GM12878 (cell line): ENCODE data around the gene CCT4. TPM values are rescaled to one million over a fixed set of nuclear protein-coding genes. Genes with fewer than 3 reads are reported as not detected.

Experiments used
- ATAC-seq: fragments of 200-7000 bp; cut with Tn5 transposase; 3 replicates; pipeline ENCODE4 v1.9.1; 2020; ENCODE audit warnings: mild to moderate bottlenecking, moderate library complexity
- BruUV-seq: library from RNA; stranded (reverse); fragments of 400-500 nt; replicated peaks from 2 replicates; lab custom pipeline; 2021; lab: Mats Ljungman, UMichigan
- CTCF ChIA-PET: fragments of 300-600 bp; sonication (Branson Sonifier 250); formaldehyde crosslinking; extraction: SDS; loops from one replicate; lab custom pipeline; 2021; ENCODE audit warnings: inconsistent platforms; lab: Yijun Ruan, JAX
- POLR2A ChIA-PET: fragments of 350-600 bp; formaldehyde crosslinking; extraction: SDS; loops from one replicate; lab custom pipeline; 2021; ENCODE audit warnings: inconsistent platforms; lab: Charles Lee
- RAD21 ChIA-PET: fragments of 300-600 bp; sonication (Branson Sonifier 250); formaldehyde crosslinking; loops from one replicate; lab custom pipeline; 2023; ENCODE audit warnings: antibody characterized with exemption; ENCODE audit not compliant: unreplicated experiment; lab: Charles Lee
- SMC1A ChIA-PET: fragments of 300-600 bp; sonication (Branson Sonifier 250); formaldehyde crosslinking; loops from one replicate; lab custom pipeline; 2023; ENCODE audit not compliant: unreplicated experiment, uncharacterized antibody; lab: Charles Lee
- DNase-seq: peaks from one replicate; pipeline ENCODE4 v3.0.0-alpha.2; 2011; ENCODE audit warnings: low read depth, low spot score
- FAIRE-seq: peaks from 3 replicates; lab custom pipeline; 2011; peaks lifted over from hg19 to GRCh38; lab: Jason Lieb, UNC
- H2AFZ ChIP-seq: 2 replicates; pipeline ENCODE4 v1.6.0; 2011; ENCODE audit warnings: low read depth, low read length, control low read depth; ENCODE audit not compliant: control insufficient read depth
- H3K27ac ChIP-seq: 2 replicates; pipeline ENCODE4 v1.5.1; 2011; ENCODE audit warnings: control low read depth; ENCODE audit not compliant: control insufficient read depth, insufficient read depth
- H3K27me3 ChIP-seq, 2 experiments: replicated peaks in 1 of 2; 2 replicates each; pipeline versions ENCODE4 v1.6.0 to v1.6.1; 2011; ENCODE audit warnings: low read length in 1 of 2; ENCODE audit not compliant: control insufficient read depth in 2 of 2, insufficient read depth in 2 of 2
- H3K36me3 ChIP-seq, 2 experiments: 2 replicates each; pipeline ENCODE4 v1.5.1; 2011; ENCODE audit warnings: low read length in 1 of 2; ENCODE audit not compliant: control insufficient read depth in 2 of 2, insufficient read depth in 2 of 2
- H3K4me1 ChIP-seq: 2 replicates; pipeline ENCODE4 v1.6.1; 2011; ENCODE audit warnings: mild to moderate bottlenecking, low read length, moderate library complexity, mixed read lengths; ENCODE audit not compliant: control insufficient read depth, insufficient read depth
- H3K4me2 ChIP-seq: 2 replicates; pipeline ENCODE4 v1.6.0; 2011; ENCODE audit warnings: control low read depth; ENCODE audit not compliant: control insufficient read depth, insufficient read depth
- H3K4me3 ChIP-seq: fragments of 200-600 bp; sonication (generic); 2 replicates; pipeline ENCODE4 v1.5.1; 2016
- H3K79me2 ChIP-seq: 2 replicates; pipeline ENCODE4 v1.6.0; 2011; ENCODE audit warnings: low read length; ENCODE audit not compliant: control insufficient read depth, insufficient read depth
- H3K9ac ChIP-seq: 2 replicates; pipeline ENCODE4 v1.8.0; 2011; ENCODE audit warnings: low read length, control low read depth, mixed read lengths; ENCODE audit not compliant: control insufficient read depth, insufficient read depth
- H3K9me3 ChIP-seq: replicated peaks from 3 replicates; pipeline ENCODE4 v1.5.1; 2011; ENCODE audit warnings: mild to moderate bottlenecking, low read length; ENCODE audit not compliant: control insufficient read depth, insufficient read depth
- H4K20me1 ChIP-seq: 2 replicates; pipeline ENCODE4 v1.6.0; 2011; ENCODE audit not compliant: control insufficient read depth, insufficient read depth
- ASH2L ChIP-seq: fragments of 300-600, 200-600 bp; sonication (generic); IDR thresholded peaks from 2 replicates; pipeline ENCODE4 v1.6.1; 2017; ENCODE audit warnings: low read depth, mild to moderate bottlenecking, borderline replicate concordance
- CBX3 ChIP-seq: fragments of 200-600 bp; sonication (generic); IDR thresholded peaks from 2 replicates; pipeline ENCODE4 v1.6.1; 2016; ENCODE audit warnings: low read depth, borderline replicate concordance
- CEBPB ChIP-seq, 2 experiments: fragments of 150-350 bp in 1 of 2; IDR thresholded peaks; 2 replicates each; pipeline ENCODE4 v1.6.1; 2012 to 2014; ENCODE audit warnings: low read depth in 2 of 2, low read length in 2 of 2, borderline replicate concordance in 1 of 2, inconsistent platforms in 1 of 2
- CREB1 ChIP-seq: IDR thresholded peaks from 2 replicates; pipeline ENCODE4 v1.6.1; 2012; ENCODE audit warnings: low read depth, mild to moderate bottlenecking, inconsistent platforms
- EGR1 ChIP-seq, 2 experiments: IDR thresholded peaks; 1 replicate in 1 of 2; 2 replicates in 1 of 2; pipeline ENCODE4 v1.6.1; 2011 to 2012; ENCODE audit warnings: low read depth in 2 of 2, low read length in 2 of 2, borderline replicate concordance in 1 of 2, mild to moderate bottlenecking in 1 of 2, moderate library complexity in 1 of 2
- ESRRA ChIP-seq: IDR thresholded peaks from 2 replicates; pipeline ENCODE4 v1.6.1; 2012; ENCODE audit warnings: mild to moderate bottlenecking, low read length, improper control_type of control experiment
- IKZF1 ChIP-seq: fragments of 450-650 bp; conservative IDR thresholded peaks from 2 replicates; pipeline ENCODE4 v1.6.1; 2017; ENCODE audit warnings: antibody characterized with exemption, mild to moderate bottlenecking
- JUNB ChIP-seq: IDR thresholded peaks from 2 replicates; pipeline ENCODE4 v1.6.1; 2016; ENCODE audit warnings: antibody characterized with exemption, mild to moderate bottlenecking
- KAT2A ChIP-seq: conservative IDR thresholded peaks from 2 replicates; pipeline ENCODE4 v1.6.1; 2011; ENCODE audit warnings: low read depth, low read length; ENCODE audit not compliant: control insufficient read depth
- NFYB ChIP-seq: IDR thresholded peaks from 2 replicates; pipeline ENCODE4 v1.6.1; 2011; ENCODE audit warnings: low read depth, mild to moderate bottlenecking, low read length, improper control_type of control experiment, moderate library complexity; ENCODE audit not compliant: insufficient read depth
- NRF1 ChIP-seq: conservative IDR thresholded peaks from 2 replicates; pipeline ENCODE4 v1.6.1; 2011; ENCODE audit warnings: mild to moderate bottlenecking, low read depth, low read length, improper control_type of control experiment
- POLR2A ChIP-seq: IDR thresholded peaks from 2 replicates; pipeline ENCODE4 v1.6.1; 2011; ENCODE audit warnings: low read depth, mild to moderate bottlenecking, low read length
- RBBP5 ChIP-seq: fragments of 200-600 bp; sonication (generic); conservative IDR thresholded peaks from 2 replicates; pipeline ENCODE4 v1.6.1; 2016
- STAT1 ChIP-seq: fragments of 450-650 bp; conservative IDR thresholded peaks from 2 replicates; pipeline ENCODE4 v1.6.1; 2014; ENCODE audit warnings: antibody characterized with exemption, mild to moderate bottlenecking
- SUPT20H ChIP-seq: IDR thresholded peaks from 2 replicates; pipeline ENCODE4 v1.6.1; 2011; ENCODE audit warnings: low read depth, mild to moderate bottlenecking, low read length, moderate library complexity, borderline replicate concordance; ENCODE audit not compliant: control insufficient read depth
- ZZZ3 ChIP-seq: IDR thresholded peaks from 2 replicates; pipeline ENCODE4 v1.6.1; 2011; ENCODE audit warnings: low read depth; ENCODE audit not compliant: control insufficient read depth, insufficient read length
- WGBS: methylation state at CpG from one replicate; pipeline ENCODE4 v1.1.6; 2016; ENCODE audit warnings: low lambda C conversion rate; ENCODE audit not compliant: insufficient replicate concordance, insufficient coverage; ENCODE audit errors: missing lambda C conversion rate; 5-methylcytosine and 5-hydroxymethylcytosine counted together
- in situ Hi-C: fragments of 300-500 bp; cut with MboI; formaldehyde crosslinking; loops from 9 replicates; pipeline ENCODE4 v1.14.3; 2018; ENCODE audit warnings: mixed read lengths
- intact Hi-C: fragments of 100-400 bp; cut with micrococcal nuclease; formaldehyde crosslinking; loops from one replicate; pipeline ENCODE4 v1.14.2; 2022; ENCODE audit not compliant: unreplicated experiment
- polyA plus RNA-seq, 11 experiments: library from polyadenylated mRNA; depleted of rRNA in 4 of 11; unstranded in 6 of 11; stranded (reverse) in 5 of 11; fragments of >200 nt; fragmentation: Nextera tagmentation in 4 of 11; fragmentation: Illumina TruSeq in 1 of 11; extraction: Ambion mirVana in 4 of 11; extraction: Trizol in 1 of 11; gene quantifications; 1 replicate in 1 of 11; 2 replicates in 10 of 11; pipeline versions ENCODE4 v1.2.1 to v1.2.3, GENCODE V29; 2011 to 2016; ENCODE audit warnings: inconsistent platforms in 2 of 11, missing spikeins in 2 of 11, low read depth in 1 of 11
- total RNA-seq, 4 experiments: library from RNA; depleted of rRNA in 3 of 4; stranded (reverse); fragments of >200 nt in 3 of 4; fragmentation: Illumina TruSeq in 1 of 4; extraction: Trizol in 1 of 4; gene quantifications; 2 replicates each; pipeline versions ENCODE4 v1.2.1 to v1.2.3, GENCODE V29; 2013 to 2021
- TF ChIP-seq, protein P1 (sequence below): fragments of 450-650 bp; conservative IDR thresholded peaks from 2 replicates; pipeline ENCODE4 v1.6.1; 2017; ENCODE audit warnings: mild to moderate bottlenecking, moderate library complexity
- TF ChIP-seq, protein P2 (sequence below): fragments of 450-650 bp; formaldehyde crosslinking; IDR thresholded peaks from 2 replicates; pipeline ENCODE4 v1.5.0; 2022; ENCODE audit warnings: mild to moderate bottlenecking, missing genetic modification characterization
- TF ChIP-seq, protein P3 (sequence below): IDR thresholded peaks from 2 replicates; pipeline ENCODE4 v1.6.1; 2011; ENCODE audit warnings: borderline replicate concordance, low read depth, mild to moderate bottlenecking, moderate library complexity, mixed read lengths, low read length; ENCODE audit not compliant: insufficient read depth; ENCODE audit errors: extremely low read length

CCT4 gene
- total and polyA plus RNA-seq, 10 of the 15 experiments (the other 5 are each of a cell fraction or from before 2014, with no cell fraction given) = 76.6 to 320 (median 211) TPM

DNA sequence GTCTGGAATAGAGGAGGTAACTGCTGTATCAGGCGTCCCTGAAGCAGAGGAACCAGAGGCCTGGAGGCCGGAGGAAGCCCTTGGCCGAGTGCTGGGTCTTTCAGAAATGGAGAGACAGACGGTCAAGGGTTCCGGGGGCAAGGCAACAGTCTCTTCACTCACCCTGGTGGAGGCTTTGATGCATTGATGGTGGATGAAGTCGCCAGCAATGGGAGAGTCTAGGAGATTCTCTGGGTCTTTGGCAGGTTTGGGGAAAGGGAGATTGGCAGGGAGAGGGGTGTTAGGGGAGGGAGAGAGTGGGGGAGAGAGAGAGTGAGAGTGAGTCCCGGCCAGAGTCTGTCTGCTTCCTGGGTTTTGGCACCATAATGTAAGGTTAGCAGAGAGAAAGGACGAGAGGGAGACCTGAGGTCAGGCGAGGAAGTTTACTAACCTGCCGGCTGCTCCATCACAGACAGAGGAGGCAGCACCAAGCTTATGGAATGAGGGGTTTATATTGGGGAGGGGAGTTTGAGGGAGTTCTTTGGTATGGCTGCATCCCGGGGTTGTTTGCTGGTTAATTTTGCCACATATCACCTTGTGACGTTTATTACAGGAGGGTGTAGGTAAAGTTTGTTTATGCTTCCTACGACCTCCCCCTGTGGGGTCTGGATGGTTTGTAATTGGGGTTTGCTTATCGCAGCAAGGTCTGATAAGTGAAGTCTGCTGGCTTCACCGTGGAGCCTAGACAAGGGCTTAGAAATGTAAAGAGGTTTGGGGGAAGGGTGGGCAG lies 36.6 kb upstream of the CCT4 start:
- Histone ChIP-seq H3K27ac (no peak overlapping the region), H4K20me1 (no peaks in the 10 kb centered on the region), H3K9ac (no peak overlapping the region), H3K4me2 (no peak overlapping the region), H3K79me2 (no peaks in the 10 kb centered on the region), H3K36me3 (no peaks in the 10 kb centered on the region; a peak in 1 of 4 replicates), H2AFZ (no peak overlapping the region), H3K9me3 (no peaks in the 10 kb centered on the region), H3K4me1 (no peaks in the 10 kb centered on the region), H3K4me3 (no peak overlapping the region), H3K27me3 (no peaks in the 10 kb centered on the region)
- FAIRE-seq (no peak), ATAC-seq (no peak), DNase-seq (no peak)
- in situ Hi-C loops (no loop called here), intact Hi-C loops (no loop called here)
- BruUV-seq = no TSS peak
- POLR2A ChIA-PET = no interaction called here
- SMC1A ChIA-PET = no interaction called here
- CTCF ChIA-PET = no interaction called here
- WGBS = 89% methylated on average over 15 of the region's 15 CpGs
- RAD21 ChIA-PET = no interaction called here
- TF ChIP-seq ESRRA (no peak), JUNB (no peak), IKZF1 (no peak), SUPT20H (no peak), EGR1 (IDR thresholded peaks at IDR 0.05; ENCODE audit: borderline replicate concordance in 1 of 2, low read depth in 2 of 2, low read length in 2 of 2) (no peak), CEBPB (IDR thresholded peaks at IDR 0.05; ENCODE audit: borderline replicate concordance in 1 of 2, low read depth in 2 of 2, low read length in 2 of 2) (no peak), POLR2A (no peak), STAT1 (no peak), CREB1 (no peak), ASH2L (no peak), ZZZ3 (no peak), CBX3 (no peak), NRF1 (no peak), NFYB (no peak), KAT2A (no peak), RBBP5 (no peak)
- TF ChIP-seq, protein P1, sequence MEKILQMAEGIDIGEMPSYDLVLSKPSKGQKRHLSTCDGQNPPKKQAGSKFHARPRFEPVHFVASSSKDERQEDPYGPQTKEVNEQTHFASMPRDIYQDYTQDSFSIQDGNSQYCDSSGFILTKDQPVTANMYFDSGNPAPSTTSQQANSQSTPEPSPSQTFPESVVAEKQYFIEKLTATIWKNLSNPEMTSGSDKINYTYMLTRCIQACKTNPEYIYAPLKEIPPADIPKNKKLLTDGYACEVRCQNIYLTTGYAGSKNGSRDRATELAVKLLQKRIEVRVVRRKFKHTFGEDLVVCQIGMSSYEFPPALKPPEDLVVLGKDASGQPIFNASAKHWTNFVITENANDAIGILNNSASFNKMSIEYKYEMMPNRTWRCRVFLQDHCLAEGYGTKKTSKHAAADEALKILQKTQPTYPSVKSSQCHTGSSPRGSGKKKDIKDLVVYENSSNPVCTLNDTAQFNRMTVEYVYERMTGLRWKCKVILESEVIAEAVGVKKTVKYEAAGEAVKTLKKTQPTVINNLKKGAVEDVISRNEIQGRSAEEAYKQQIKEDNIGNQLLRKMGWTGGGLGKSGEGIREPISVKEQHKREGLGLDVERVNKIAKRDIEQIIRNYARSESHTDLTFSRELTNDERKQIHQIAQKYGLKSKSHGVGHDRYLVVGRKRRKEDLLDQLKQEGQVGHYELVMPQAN = no peak
- TF ChIP-seq, protein P2, sequence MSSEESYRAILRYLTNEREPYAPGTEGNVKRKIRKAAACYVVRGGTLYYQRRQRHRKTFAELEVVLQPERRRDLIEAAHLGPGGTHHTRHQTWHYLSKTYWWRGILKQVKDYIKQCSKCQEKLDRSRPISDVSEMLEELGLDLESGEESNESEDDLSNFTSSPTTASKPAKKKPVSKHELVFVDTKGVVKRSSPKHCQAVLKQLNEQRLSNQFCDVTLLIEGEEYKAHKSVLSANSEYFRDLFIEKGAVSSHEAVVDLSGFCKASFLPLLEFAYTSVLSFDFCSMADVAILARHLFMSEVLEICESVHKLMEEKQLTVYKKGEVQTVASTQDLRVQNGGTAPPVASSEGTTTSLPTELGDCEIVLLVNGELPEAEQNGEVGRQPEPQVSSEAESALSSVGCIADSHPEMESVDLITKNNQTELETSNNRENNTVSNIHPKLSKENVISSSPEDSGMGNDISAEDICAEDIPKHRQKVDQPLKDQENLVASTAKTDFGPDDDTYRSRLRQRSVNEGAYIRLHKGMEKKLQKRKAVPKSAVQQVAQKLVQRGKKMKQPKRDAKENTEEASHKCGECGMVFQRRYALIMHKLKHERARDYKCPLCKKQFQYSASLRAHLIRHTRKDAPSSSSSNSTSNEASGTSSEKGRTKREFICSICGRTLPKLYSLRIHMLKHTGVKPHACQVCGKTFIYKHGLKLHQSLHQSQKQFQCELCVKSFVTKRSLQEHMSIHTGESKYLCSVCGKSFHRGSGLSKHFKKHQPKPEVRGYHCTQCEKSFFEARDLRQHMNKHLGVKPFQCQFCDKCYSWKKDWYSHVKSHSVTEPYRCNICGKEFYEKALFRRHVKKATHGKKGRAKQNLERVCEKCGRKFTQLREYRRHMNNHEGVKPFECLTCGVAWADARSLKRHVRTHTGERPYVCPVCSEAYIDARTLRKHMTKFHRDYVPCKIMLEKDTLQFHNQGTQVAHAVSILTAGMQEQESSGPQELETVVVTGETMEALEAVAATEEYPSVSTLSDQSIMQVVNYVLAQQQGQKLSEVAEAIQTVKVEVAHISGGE (CRISPR knock-in tag) = no peak
- TF ChIP-seq, protein P3, sequence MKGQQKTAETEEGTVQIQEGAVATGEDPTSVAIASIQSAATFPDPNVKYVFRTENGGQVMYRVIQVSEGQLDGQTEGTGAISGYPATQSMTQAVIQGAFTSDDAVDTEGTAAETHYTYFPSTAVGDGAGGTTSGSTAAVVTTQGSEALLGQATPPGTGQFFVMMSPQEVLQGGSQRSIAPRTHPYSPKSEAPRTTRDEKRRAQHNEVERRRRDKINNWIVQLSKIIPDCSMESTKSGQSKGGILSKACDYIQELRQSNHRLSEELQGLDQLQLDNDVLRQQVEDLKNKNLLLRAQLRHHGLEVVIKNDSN = no peak
